ENCODE measurements around the gene FN1.
"Not testable (repeated sequence)": the region's sequence is repeated elsewhere in the genome, so short reads cannot be mapped to it uniquely, and the experiment has no call there.

Gene FN1

GRCh38 chr2:215423928-215424540 is 11.8 kb downstream of the FN1 start:
- DNase-seq (ENCODE audit: low spot score): no peak
- FAIRE-seq: no peak

GRCh38 chr2:215423234-215423633 is 12.6 kb downstream of the FN1 start:
- no peak for FAIRE-seq
- DNase-seq (ENCODE audit: low spot score): no peak

DNA sequence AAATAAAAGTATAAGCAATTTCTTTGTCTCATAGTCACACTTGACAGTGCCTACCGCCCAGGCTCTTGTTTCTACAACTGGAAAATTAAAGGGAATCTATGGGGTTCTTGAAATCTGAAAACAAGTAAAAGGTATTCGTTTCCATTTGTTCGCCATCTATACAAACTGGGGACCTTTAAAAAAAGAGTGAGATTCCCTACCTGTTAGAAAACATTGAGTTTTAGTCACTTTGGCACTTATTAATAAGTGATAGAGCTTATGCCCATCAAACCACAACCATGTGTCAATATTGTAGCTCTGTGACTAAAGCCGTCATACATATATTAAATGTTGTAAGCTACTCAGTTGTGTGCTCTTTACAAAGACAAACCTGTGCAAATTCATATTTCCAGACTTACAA is 13.2 kb downstream of the FN1 start:
- FAIRE-seq (no peak), DNase-seq (ENCODE audit: low spot score) (no peak)

DNA sequence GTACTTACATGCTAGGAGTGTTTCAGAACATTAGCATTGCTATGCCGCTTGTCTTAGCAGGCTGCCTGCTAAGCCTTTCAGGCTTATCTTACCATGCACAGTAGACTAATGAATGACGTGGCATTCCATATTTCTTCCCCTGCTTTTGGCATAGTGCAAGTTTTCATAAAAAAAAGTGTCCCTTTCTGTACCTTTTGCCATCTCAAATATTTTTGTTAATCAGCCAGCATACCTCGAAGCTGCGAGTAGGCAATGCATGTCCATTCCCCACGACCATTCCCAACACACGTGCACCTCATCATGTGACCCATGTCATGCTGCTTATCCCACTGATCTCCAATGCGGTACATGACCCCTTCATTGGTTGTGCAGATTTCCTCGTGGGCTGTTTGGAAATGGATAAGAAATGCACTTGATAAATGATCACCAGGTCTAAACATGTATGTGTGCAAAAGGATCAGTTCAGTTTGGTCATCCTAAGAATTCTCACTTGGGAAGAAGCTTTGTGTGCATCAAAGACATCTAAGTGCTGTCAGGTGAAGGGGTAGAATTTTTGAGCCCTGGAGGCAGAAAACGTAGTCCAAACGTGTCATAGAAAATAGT is 13.9 kb downstream of the FN1 start:
- DNase-seq (ENCODE audit: low spot score) (no peak), FAIRE-seq (peak; percentile 9)

GRCh38 chr2:215420471-215420935 is 15.4 kb downstream of the FN1 start:
- no peak for DNase-seq (ENCODE audit: low spot score)
- no peak for FAIRE-seq

DNA sequence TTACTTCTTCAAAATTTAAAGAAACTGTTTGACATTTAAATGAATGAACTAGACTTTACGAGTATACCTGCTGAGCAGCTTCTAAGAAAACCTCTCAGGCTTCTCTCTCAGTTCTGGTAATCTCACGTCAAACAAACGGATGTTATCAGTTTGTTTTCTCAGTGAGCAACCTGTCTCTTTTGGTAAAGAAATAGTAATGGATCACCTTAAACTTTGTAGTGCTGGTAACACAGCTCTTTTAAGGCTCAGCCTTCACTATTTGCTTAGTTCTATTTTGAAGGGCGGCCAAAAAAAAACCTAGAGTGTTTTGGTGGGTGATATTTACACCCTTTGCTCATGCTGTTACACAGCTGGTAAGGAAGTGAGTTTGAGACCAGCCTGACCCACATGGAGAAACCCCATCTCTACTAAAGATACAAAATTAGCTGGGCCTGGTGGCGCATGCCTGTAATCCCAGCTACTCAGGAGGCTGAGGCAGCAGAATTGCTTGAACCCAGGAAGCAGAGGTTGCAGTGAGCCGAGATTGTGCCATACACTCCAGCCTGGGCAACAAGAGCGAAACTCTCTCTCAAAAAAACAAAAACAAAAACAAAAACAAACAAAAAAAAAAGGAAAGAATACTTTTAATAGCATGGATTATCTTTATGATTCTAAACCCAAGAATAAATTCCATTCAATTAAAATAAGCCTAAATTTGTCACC is 15.9 kb downstream of the FN1 start:
- DNase-seq (ENCODE audit: low spot score) (no peak), FAIRE-seq (no peak)

DNA sequence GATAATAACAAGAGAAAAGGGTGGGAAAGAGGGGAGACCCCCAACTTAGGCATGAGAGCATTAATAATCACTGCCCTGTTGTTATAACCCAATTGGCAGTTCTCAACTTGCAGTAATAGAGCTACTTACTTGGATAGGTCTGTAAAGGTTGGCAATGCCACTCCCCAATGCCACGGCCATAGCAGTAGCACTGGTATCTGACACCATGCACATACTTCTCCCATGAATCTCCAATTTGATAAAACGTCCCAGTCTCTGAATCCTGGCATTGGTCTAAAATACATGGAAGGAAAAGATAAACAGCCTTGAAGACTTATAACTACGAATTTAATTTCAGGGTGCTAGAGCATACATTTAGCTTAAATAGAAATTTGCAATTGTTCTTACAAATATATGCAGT is 16.8 kb downstream of the FN1 start:
- no peak for DNase-seq (ENCODE audit: low spot score)
- FAIRE-seq: no peak

DNA sequence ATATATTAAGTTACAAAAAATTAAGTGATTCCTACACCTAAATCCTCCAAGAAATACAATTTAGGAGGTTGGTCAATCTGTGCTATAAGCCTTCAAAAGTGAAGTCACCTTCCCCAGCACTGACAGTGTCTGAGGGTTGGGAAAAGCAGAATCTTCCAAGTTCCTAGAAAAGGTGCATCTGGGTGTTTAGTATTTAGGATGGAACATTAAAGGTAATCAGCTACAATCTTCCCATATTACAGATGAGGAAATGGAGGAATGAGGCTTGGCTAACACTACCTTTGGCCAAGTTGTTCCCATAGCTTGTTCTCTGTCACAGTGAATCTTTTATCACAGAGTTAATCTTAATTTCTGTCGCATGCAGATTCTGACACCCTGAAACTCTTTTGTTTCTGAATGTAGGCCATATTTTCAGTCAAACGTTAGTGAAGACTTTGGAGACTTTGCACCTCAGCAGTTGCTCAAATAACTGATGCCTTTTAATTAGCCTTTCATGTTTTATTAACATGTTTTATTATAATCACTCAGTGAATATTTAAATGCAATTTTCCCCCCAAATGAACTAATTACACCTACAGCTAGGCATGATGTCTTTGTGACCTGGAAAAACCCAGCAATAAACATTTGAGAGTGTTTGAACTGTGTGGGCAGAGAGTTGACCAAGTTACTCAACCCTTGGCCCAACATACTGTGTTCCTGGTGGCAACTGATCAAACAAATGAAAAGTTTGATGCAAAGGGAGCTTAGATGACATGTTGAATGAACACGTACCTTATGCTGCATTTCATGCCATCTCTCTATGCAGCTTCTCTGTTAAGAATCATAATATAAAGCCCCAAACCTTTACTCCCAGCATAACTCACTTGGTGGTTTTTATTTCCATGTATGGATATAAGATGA is 17.6 kb downstream of the FN1 start:
- FAIRE-seq (no peak), DNase-seq (ENCODE audit: low spot score) (no peak)

DNA sequence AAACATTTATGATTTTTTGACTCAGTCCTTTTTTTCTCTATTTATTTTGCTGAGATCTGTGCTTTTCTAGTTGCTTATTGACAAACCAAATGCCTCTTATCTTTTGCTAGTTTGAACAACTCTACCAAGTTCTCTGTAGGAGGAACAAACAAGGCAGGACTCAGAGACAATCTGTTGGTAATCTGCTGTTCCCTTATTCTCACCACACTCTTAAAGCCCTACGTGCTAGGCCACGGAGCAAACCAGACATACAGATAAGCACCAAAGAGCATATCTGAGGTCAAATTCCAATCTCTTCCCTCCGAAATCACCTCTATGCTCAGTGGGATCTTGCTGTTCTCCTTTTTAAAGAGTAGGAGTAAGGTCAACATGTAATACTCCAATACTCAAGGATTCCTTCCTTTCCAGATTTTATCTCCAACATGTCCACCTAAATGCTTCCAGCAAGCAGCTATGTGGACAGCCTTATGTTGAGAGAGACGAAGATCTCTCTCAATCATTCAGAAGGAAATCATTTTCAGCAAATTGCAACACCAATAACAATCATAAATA is 18.4 kb downstream of the FN1 start:
- FAIRE-seq (no peak), DNase-seq (ENCODE audit: low spot score) (no peak)

DNA sequence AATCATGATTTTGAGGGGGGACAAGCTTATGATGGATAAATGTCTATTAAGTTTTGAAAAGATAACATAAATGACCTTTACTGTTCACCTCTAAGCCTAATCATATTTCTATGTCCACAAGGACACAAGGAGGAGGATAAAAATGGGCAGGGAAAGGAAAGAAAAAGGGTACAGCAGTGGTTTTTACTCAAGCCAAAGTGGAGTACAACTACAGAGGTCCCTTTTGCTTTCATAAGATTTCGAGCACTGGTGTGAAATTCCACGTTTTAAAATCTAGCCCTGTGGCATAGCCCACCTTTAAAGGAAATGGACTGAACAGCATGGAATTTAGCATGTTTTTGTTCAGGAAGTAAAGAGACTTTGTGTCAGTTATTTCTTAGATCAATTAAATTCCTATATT is 19.2 kb downstream of the FN1 start:
- FAIRE-seq (no peak), DNase-seq (ENCODE audit: low spot score) (no peak)

DNA sequence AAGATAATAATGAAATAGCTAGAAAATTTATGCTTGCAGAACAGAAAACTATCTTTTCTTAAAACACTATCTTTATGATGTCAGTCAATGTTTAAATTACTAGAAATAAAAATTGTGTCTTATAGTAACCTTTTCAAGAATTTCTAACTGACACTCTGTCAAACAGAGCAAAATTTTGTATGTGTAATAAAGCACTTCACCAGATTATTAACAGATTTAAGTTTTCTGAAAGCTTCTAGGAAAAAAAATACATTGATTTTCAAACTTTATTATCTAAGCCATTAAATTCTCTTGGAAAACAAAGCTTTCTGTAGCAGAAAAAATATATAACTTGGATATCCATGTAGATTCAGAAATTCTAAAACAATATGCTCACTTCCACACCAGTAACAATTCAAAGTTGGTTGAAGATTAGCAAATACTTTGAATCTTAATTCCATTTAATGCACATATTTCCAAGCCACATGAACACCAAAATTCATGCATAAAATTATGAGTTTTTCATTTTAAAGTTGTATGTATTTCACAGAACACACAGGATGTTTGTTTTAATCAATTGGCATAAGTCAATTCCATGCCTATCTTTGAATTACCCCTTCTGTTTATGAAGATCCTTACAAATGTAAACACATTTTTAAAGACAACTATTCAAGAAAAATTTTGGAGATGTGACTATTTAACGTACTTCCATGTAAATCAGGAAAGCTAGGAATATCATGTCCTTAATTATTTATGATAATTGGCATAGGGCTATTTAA is 19.9 kb downstream of the FN1 start:
- no peak for DNase-seq (ENCODE audit: low spot score)
- FAIRE-seq: no peak

DNA sequence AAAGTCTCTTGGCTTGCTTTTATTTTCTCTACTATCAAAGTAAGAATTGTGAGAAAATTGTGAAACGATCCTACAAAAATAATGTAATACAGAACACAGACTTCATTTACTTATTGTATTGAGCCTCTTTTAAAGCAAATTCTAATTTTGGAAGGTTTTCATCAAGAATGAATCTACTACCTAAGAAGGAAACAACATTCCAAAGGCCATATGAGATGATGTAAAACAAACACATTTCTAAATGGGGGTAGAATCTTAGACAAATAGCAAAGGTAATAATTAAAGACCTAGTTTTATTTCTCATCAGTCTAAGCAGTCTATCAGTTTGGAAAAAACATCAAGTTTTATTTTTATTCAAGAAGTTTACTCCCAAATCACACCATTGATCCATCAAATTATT is 20.6 kb downstream of the FN1 start:
- DNase-seq (ENCODE audit: low spot score) (no peak), FAIRE-seq (no peak)

GRCh38 chr2:215414674-215415073 is 21.2 kb downstream of the FN1 start:
- FAIRE-seq (no peak), DNase-seq (ENCODE audit: low spot score) (no peak)

GRCh38 chr2:215413974-215414373 is 21.9 kb downstream of the FN1 start:
- DNase-seq (ENCODE audit: low spot score) (no peak), FAIRE-seq (no peak)

DNA sequence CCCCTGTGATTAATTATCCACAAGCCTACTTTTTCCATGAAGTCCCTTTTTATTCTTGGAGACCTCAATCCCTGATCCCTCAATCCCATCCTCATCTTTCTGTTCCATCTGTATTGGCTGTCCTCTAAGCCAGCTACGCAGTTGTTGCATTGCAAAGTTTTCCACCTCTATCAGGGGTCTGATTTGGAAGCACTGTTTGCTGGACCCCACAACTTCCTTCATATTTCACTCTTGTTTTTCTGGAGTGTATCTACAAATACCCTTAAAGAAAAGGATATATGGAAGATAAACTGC is 22.4 kb downstream of the FN1 start:
- FAIRE-seq (no peak), DNase-seq (ENCODE audit: low spot score) (no peak)

GRCh38 chr2:215411941-215412743 is 23.7 kb downstream of the FN1 start:
- DNase-seq (ENCODE audit: low spot score) (no peak), FAIRE-seq (no peak)

- peak; percentile 73 for DNase-seq (ENCODE audit: low spot score)
- FAIRE-seq: no peak
Measured at GRCh38 chr2:215410932-215411285, 25.0 kb downstream of the FN1 start.

GRCh38 chr2:215410181-215410931 is 25.5 kb downstream of the FN1 start:
- not testable (repeated sequence) for DNase-seq (ENCODE audit: low spot score); FAIRE-seq

GRCh38 chr2:215409331-215410127 is 26.3 kb downstream of the FN1 start:
- no peak for FAIRE-seq
- peak; percentile 25 for DNase-seq (ENCODE audit: low spot score)

All from urothelium cell line (cell line).